ENCODE measurements around the gene DMRTC1B.
"Not testable (repeated sequence)": the region's sequence is repeated elsewhere in the genome, so short reads cannot be mapped to it uniquely, and the experiment has no call there.

GRCh38 chrX:72882898-72883297 lies 106.2 kb downstream of the DMRTC1B start:
- not testable (repeated sequence) for TF ChIP-seq REST (IDR thresholded peaks at IDR 0.05; ENCODE audit: insufficient read depth in 1 of 2, low read depth in 2 of 2, low read length in 1 of 2); CTCF (IDR thresholded peaks at IDR 0.05)

All from Panc1 (cell line).